Mesenchymal stem cell (in vitro differentiated cells and primary cell): ENCODE measurements around the gene CYSTM1.

ENCODE experiments used
- DNase-seq: peaks from one replicate; pipeline ENCODE4 v3.0.0-alpha.2; 2013
- H2AFZ ChIP-seq: one replicate; pipeline ENCODE4 v1.6.1; 2013; ENCODE audit warnings: low read depth, mild to moderate bottlenecking, control low read depth, inconsistent platforms, low read length, moderate library complexity
- H2AK5ac ChIP-seq: 2 replicates; pipeline ENCODE4 v1.6.1; 2013; ENCODE audit warnings: low read length, moderate library complexity, mild to moderate bottlenecking, inconsistent platforms; ENCODE audit not compliant: severe bottlenecking
- H2BK120ac ChIP-seq: one replicate; pipeline ENCODE4 v1.6.1; 2013; ENCODE audit warnings: low read depth, mild to moderate bottlenecking, inconsistent platforms, low read length, moderate library complexity
- H2BK12ac ChIP-seq, 2 experiments: one replicate each; pipeline ENCODE4 v1.6.1; 2013; ENCODE audit warnings: inconsistent platforms in 2 of 2, low read length in 2 of 2, mild to moderate bottlenecking in 2 of 2, moderate library complexity in 2 of 2, control low read depth in 1 of 2
- H2BK15ac ChIP-seq: one replicate; pipeline ENCODE4 v1.6.1; 2013; ENCODE audit warnings: mild to moderate bottlenecking, low read depth, inconsistent platforms; ENCODE audit not compliant: poor library complexity, severe bottlenecking
- H2BK5ac ChIP-seq: 2 replicates; pipeline ENCODE4 v1.6.1; 2013; ENCODE audit warnings: low read depth, mild to moderate bottlenecking, low read length, control low read depth, inconsistent platforms; ENCODE audit not compliant: poor library complexity, severe bottlenecking
- H3K14ac ChIP-seq, 2 experiments: one replicate each; pipeline ENCODE4 v1.6.1; 2013; ENCODE audit warnings: inconsistent platforms in 2 of 2, low read length in 2 of 2, control low read depth in 1 of 2, mild to moderate bottlenecking in 1 of 2, moderate library complexity in 1 of 2
- H3K18ac ChIP-seq, 2 experiments: one replicate each; pipeline ENCODE4 v1.6.1; 2013; ENCODE audit warnings: inconsistent platforms in 2 of 2, low read length in 2 of 2, control low read depth in 1 of 2, low read depth in 1 of 2, mild to moderate bottlenecking in 1 of 2
- H3K23ac ChIP-seq, 2 experiments: one replicate each; pipeline ENCODE4 v1.6.1; 2013; ENCODE audit warnings: inconsistent platforms in 2 of 2, low read length in 2 of 2, mild to moderate bottlenecking in 2 of 2, moderate library complexity in 2 of 2, control low read depth in 1 of 2
- H3K27ac ChIP-seq: 2 replicates; pipeline ENCODE4 v1.5.1; 2013; ENCODE audit warnings: mild to moderate bottlenecking, moderate library complexity, low read length, control low read depth, inconsistent platforms; ENCODE audit not compliant: poor library complexity, severe bottlenecking
- H3K27me3 ChIP-seq, 2 experiments: 2 replicates each; pipeline versions ENCODE4 v1.6.1 to v1.7.0; 2013; ENCODE audit warnings: low read length in 2 of 2, mild to moderate bottlenecking in 2 of 2, moderate library complexity in 2 of 2, control low read depth in 1 of 2, inconsistent platforms in 1 of 2; ENCODE audit not compliant: control insufficient read depth in 1 of 2, insufficient read depth in 1 of 2
- H3K36me3 ChIP-seq, 2 experiments: 2 replicates each; pipeline versions ENCODE4 v1.6.1 to v1.7.0; 2013; ENCODE audit warnings: low read length in 2 of 2, control low read depth in 1 of 2, inconsistent platforms in 1 of 2, low read depth in 1 of 2, mild to moderate bottlenecking in 1 of 2; ENCODE audit not compliant: insufficient read depth in 2 of 2, control insufficient read depth in 1 of 2
- H3K4ac ChIP-seq, 2 experiments: one replicate each; pipeline ENCODE4 v1.6.1; 2013; ENCODE audit warnings: inconsistent platforms in 2 of 2, low read length in 2 of 2, mild to moderate bottlenecking in 2 of 2, moderate library complexity in 2 of 2, control low read depth in 1 of 2, low read depth in 1 of 2
- H3K4me1 ChIP-seq: 2 replicates; pipeline ENCODE4 v1.6.1; 2013; ENCODE audit warnings: low read depth, low read length, control low read depth; ENCODE audit not compliant: control insufficient read depth, insufficient read depth
- H3K4me2 ChIP-seq: 2 replicates; pipeline ENCODE4 v1.6.1; 2013; ENCODE audit warnings: low read length, mild to moderate bottlenecking, inconsistent platforms; ENCODE audit not compliant: poor library complexity, severe bottlenecking
- H3K4me3 ChIP-seq, 2 experiments: 2 replicates each; pipeline versions ENCODE4 v1.5.1 to v1.7.0; 2013; ENCODE audit warnings: low read length in 2 of 2, mild to moderate bottlenecking in 2 of 2, control low read depth in 1 of 2, low read depth in 1 of 2; ENCODE audit not compliant: insufficient read depth in 1 of 2
- H3K79me1 ChIP-seq: replicated peaks from 2 replicates; pipeline ENCODE4 v1.6.1; 2013; ENCODE audit warnings: mild to moderate bottlenecking, control low read depth, low read length, inconsistent platforms; ENCODE audit not compliant: poor library complexity, severe bottlenecking
- H3K9ac ChIP-seq: 2 replicates; pipeline ENCODE4 v1.7.0; 2013; ENCODE audit warnings: mild to moderate bottlenecking, low read length, moderate library complexity
- H3K9me3 ChIP-seq: 2 replicates; pipeline ENCODE4 v1.7.0; 2013; ENCODE audit warnings: mild to moderate bottlenecking, low read length; ENCODE audit not compliant: control insufficient read depth
- H4K8ac ChIP-seq: one replicate; pipeline ENCODE4 v1.6.1; 2013; ENCODE audit warnings: inconsistent platforms, mild to moderate bottlenecking, low read length, moderate library complexity
- H4K91ac ChIP-seq: one replicate; pipeline ENCODE4 v1.6.1; 2013; ENCODE audit warnings: mild to moderate bottlenecking, low read length, inconsistent platforms
- WGBS: methylation state at CpG from one replicate; pipeline ENCODE4 v1.1.7; 2013; ENCODE audit warnings: mixed read lengths; 5-methylcytosine and 5-hydroxymethylcytosine counted together

CYSTM1 gene

GRCh38 chr5:140267559-140268018 is 92.6 kb downstream of the CYSTM1 start:
- 92% methylated on average over 9 of the region's 9 CpGs for WGBS
- Histone ChIP-seq H4K8ac (no peak overlapping the region), H3K27ac (no peak overlapping the region), H2AFZ (no peak overlapping the region), H3K9ac (no peak overlapping the region), H3K23ac (no peak overlapping the region), H2AK5ac (no peak overlapping the region), H3K4me1 (no peaks in the 10 kb centered on the region), H2BK12ac (no peak overlapping the region), H2BK120ac (no peak overlapping the region), H3K27me3 (no peaks in the 10 kb centered on the region), H3K4ac (no peak overlapping the region), H2BK15ac (no peak overlapping the region), H3K4me3 (no peak overlapping the region), H3K79me1 (peaks cover 17% of the 10 kb centered on the region), H2BK5ac (no peak overlapping the region), H4K91ac (no peak overlapping the region), H3K18ac (no peak overlapping the region), H3K14ac (no peak overlapping the region), H3K9me3 (no peaks in the 10 kb centered on the region), H3K4me2 (no peak overlapping the region), H3K36me3 (peaks cover 3 to 15% of the 10 kb centered on the region in 2 experiments)
- DNase-seq: no peak

GRCh38 chr5:140270008-140270407 is 95.0 kb downstream of the CYSTM1 start:
- H2BK15ac ChIP-seq: no peak overlapping the region
- no peaks in the 10 kb centered on the region for H3K4me1 ChIP-seq
- no peak overlapping the region for H3K9ac ChIP-seq
- no peak for DNase-seq
- no peak overlapping the region for H3K4me3 ChIP-seq
- peaks cover 18% of the 10 kb centered on the region for H3K79me1 ChIP-seq
- H3K18ac ChIP-seq: no peak overlapping the region
- H2BK120ac ChIP-seq: no peak overlapping the region
- H2AK5ac ChIP-seq: no peak overlapping the region
- H4K91ac ChIP-seq: no peak overlapping the region
- no peak overlapping the region for H2BK5ac ChIP-seq
- no peak overlapping the region for H3K14ac ChIP-seq
- no peak overlapping the region for H2AFZ ChIP-seq
- H3K36me3 ChIP-seq: peaks cover 3 to 19% of the 10 kb centered on the region in 2 experiments
- no peak overlapping the region for H4K8ac ChIP-seq
- no peaks in the 10 kb centered on the region for H3K9me3 ChIP-seq
- H3K4me2 ChIP-seq: no peak overlapping the region
- H3K27me3 ChIP-seq: no peaks in the 10 kb centered on the region
- H2BK12ac ChIP-seq: no peak overlapping the region
- no peak overlapping the region for H3K23ac ChIP-seq
- no peak overlapping the region for H3K4ac ChIP-seq
- H3K27ac ChIP-seq: no peak overlapping the region

- no peak overlapping the region for H3K14ac ChIP-seq
- no peak overlapping the region for H2BK15ac ChIP-seq
- no peak overlapping the region for H3K9ac ChIP-seq
- H3K4me3 ChIP-seq: no peak overlapping the region
- no peak overlapping the region for H3K23ac ChIP-seq
- H3K4me2 ChIP-seq: no peak overlapping the region
- H2AK5ac ChIP-seq: no peak overlapping the region
- no peak overlapping the region for H2BK12ac ChIP-seq
- no peaks in the 10 kb centered on the region for H3K4me1 ChIP-seq
- peaks cover 8 to 20% of the 10 kb centered on the region in 2 experiments for H3K36me3 ChIP-seq
- no peak overlapping the region for H3K4ac ChIP-seq
- H2BK120ac ChIP-seq: no peak overlapping the region
- H3K9me3 ChIP-seq: peaks cover 4% of the 10 kb centered on the region
- H3K18ac ChIP-seq: no peak overlapping the region
- H4K91ac ChIP-seq: no peak overlapping the region
- no peak overlapping the region for H2AFZ ChIP-seq
- H3K27me3 ChIP-seq: no peaks in the 10 kb centered on the region
- H3K27ac ChIP-seq: no peak overlapping the region
- H2BK5ac ChIP-seq: no peak overlapping the region
- 97% methylated on average over 4 of the region's 6 CpGs for WGBS
- peaks cover 15% of the 10 kb centered on the region for H3K79me1 ChIP-seq
- peak; percentile 36 for DNase-seq
- no peak overlapping the region for H4K8ac ChIP-seq
These were observed 98.5 kb downstream of the CYSTM1 start for GRCh38 chr5:140273401-140273877.

- H3K79me1 ChIP-seq: peaks cover 13% of the 10 kb centered on the region
- H4K91ac ChIP-seq: no peak overlapping the region
- DNase-seq: no peak
- peaks cover 13 to 32% of the 10 kb centered on the region in 2 experiments for H3K36me3 ChIP-seq
- no peaks in the 10 kb centered on the region for H3K4me1 ChIP-seq
- H3K9me3 ChIP-seq: peaks cover 4% of the 10 kb centered on the region
- H3K4ac ChIP-seq: no peak overlapping the region
- H3K9ac ChIP-seq: no peak overlapping the region
- H3K27me3 ChIP-seq: no peaks in the 10 kb centered on the region
- no peak overlapping the region for H2AFZ ChIP-seq
- H3K4me2 ChIP-seq: no peak overlapping the region
- no peak overlapping the region for H2AK5ac ChIP-seq
- no peak overlapping the region for H2BK5ac ChIP-seq
- no peak overlapping the region for H4K8ac ChIP-seq
- no peak overlapping the region for H2BK120ac ChIP-seq
- H3K18ac ChIP-seq: no peak overlapping the region
- no peak overlapping the region for H2BK12ac ChIP-seq
- no peak overlapping the region for H3K4me3 ChIP-seq
- no peak overlapping the region for H3K23ac ChIP-seq
- H2BK15ac ChIP-seq: no peak overlapping the region
- no peak overlapping the region for H3K14ac ChIP-seq
- H3K27ac ChIP-seq: no peak overlapping the region
These were observed 100.8 kb downstream of the CYSTM1 start for GRCh38 chr5:140275837-140276236.
